ENCODE data around the gene EGLN1. TPM values are rescaled to one million over a fixed set of nuclear protein-coding genes. Genes with fewer than 3 reads are reported as not detected.

EGLN1 gene
- total RNA-seq, 4 donors from 2014 or later = 17.6 to 65.1 (median 47.4) TPM

- no peaks in the 10 kb centered on the region for H3K9me3 ChIP-seq
- TF ChIP-seq CTCF (IDR thresholded peaks at IDR 0.05) = no peak
- no peak for TF ChIP-seq POLR2A (IDR thresholded peaks at IDR 0.05)
- peak overlapping the region in 1 of 2 donors; percentile 7 for H3K27ac ChIP-seq
- H3K36me3 ChIP-seq = no peaks in the 10 kb centered on the region
- H3K4me1 ChIP-seq = no peaks in the 10 kb centered on the region
- intact Hi-C loops (cut with DNase I; ENCODE audit: low total_unique reads) = no loop called here
- no peak overlapping the region for H3K4me3 ChIP-seq
- H3K27me3 ChIP-seq = no peaks in the 10 kb centered on the region
- DNase-seq = no peak
These were observed 3.1 kb upstream of the EGLN1 start for GRCh38 chr1:231424950-231425805.

- Histone ChIP-seq H3K27ac (no peak overlapping the region), H3K4me3 (no peak overlapping the region), H3K36me3 (no peaks in the 10 kb centered on the region), H3K9me3 (no peaks in the 10 kb centered on the region), H3K27me3 (no peaks in the 10 kb centered on the region), H3K4me1 (peaks cover 0 to under 1% of the 10 kb centered on the region in 2 donors)
- intact Hi-C loops (cut with DNase I; ENCODE audit: low total_unique reads) = no loop called here
- TF ChIP-seq CTCF (IDR thresholded peaks at IDR 0.05) (no peak), POLR2A (IDR thresholded peaks at IDR 0.05) (no peak)
- DNase-seq = no peak
These were observed 1.6 kb upstream of the EGLN1 start for GRCh38 chr1:231423648-231424047.

GRCh38 chr1:231422798-231423309 is 767 bp upstream of the EGLN1 start:
- peak overlapping the region; percentile 97 to 100 for H3K27ac ChIP-seq
- H3K9me3 ChIP-seq = no peaks in the 10 kb centered on the region
- intact Hi-C loops (cut with DNase I; ENCODE audit: low total_unique reads) = no loop called here
- no peaks in the 10 kb centered on the region for H3K27me3 ChIP-seq
- DNase-seq = no peak
- peaks cover 0 to 3% of the 10 kb centered on the region in 2 donors for H3K4me1 ChIP-seq
- H3K4me3 ChIP-seq = peak overlapping the region; percentile 46 to 98
- no peaks in the 10 kb centered on the region for H3K36me3 ChIP-seq
- TF ChIP-seq CTCF (IDR thresholded peaks at IDR 0.05) (no peak), POLR2A (IDR thresholded peaks at IDR 0.05) (no peak)

- peak overlapping the region; percentile 97 to 100 for H3K27ac ChIP-seq
- H3K9me3 ChIP-seq = no peaks in the 10 kb centered on the region
- intact Hi-C loops (cut with DNase I; ENCODE audit: low total_unique reads) = no loop called here
- H3K4me3 ChIP-seq = peak overlapping the region; percentile 46 to 98
- peaks cover 3 to 6% of the 10 kb centered on the region in 2 donors for H3K4me1 ChIP-seq
- no peak for TF ChIP-seq CTCF (IDR thresholded peaks at IDR 0.05)
- no peak for TF ChIP-seq POLR2A (IDR thresholded peaks at IDR 0.05)
- DNase-seq = peak; percentile 28 to 46
- H3K27me3 ChIP-seq = no peaks in the 10 kb centered on the region
- H3K36me3 ChIP-seq = no peaks in the 10 kb centered on the region
These were observed 529 bp downstream of the EGLN1 start for GRCh38 chr1:231421546-231421970.

- no peaks in the 10 kb centered on the region for H3K9me3 ChIP-seq
- H3K27me3 ChIP-seq = no peaks in the 10 kb centered on the region
- H3K27ac ChIP-seq = peak overlapping the region; percentile 97 to 100
- no peaks in the 10 kb centered on the region for H3K36me3 ChIP-seq
- H3K4me3 ChIP-seq = peak overlapping the region; percentile 46 to 98
- no peak for TF ChIP-seq POLR2A (IDR thresholded peaks at IDR 0.05)
- TF ChIP-seq CTCF (IDR thresholded peaks at IDR 0.05) = no peak
- peak; percentile 28 to 36 for DNase-seq
- peaks cover 3 to 6% of the 10 kb centered on the region in 2 donors for H3K4me1 ChIP-seq
- intact Hi-C loops (cut with DNase I; ENCODE audit: low total_unique reads) = no loop called here
These were observed 1.0 kb downstream of the EGLN1 start for GRCh38 chr1:231420959-231421545.
